ENCODE measurements around the gene PRPF6. TPM values are rescaled to one million over a fixed set of nuclear protein-coding genes. Genes with fewer than 3 reads are reported as not detected.

Gene PRPF6
- total and polyA plus RNA-seq, 2 donors from 2014 or later, result 51.3 to 73.3 TPM

GRCh38 chr20:63944078-63944941 lies 36.6 kb upstream of the PRPF6 start:
- Histone ChIP-seq H3K4me1 (ENCODE audit: control insufficient read depth in 2 of 3, insufficient read depth in 2 of 3, low read depth in 1 of 3, low read length in 3 of 3) (peaks cover under 1 to 10% (median 4%) of the 10 kb centered on the region in 3 donors), H3K4me3 (ENCODE audit: low read length in 3 of 3) (no peak overlapping the region), H3K9me3 (ENCODE audit: control insufficient read depth in 2 of 3, insufficient read depth in 1 of 3, low read length in 3 of 3) (no peaks in the 10 kb centered on the region), H3K27ac (ENCODE audit: low read depth in 2 of 2, low read length in 2 of 2) (no peak overlapping the region), H3K9ac (ENCODE audit: low read length in 3 of 3) (no peak overlapping the region), H3K27me3 (ENCODE audit: control insufficient read depth, insufficient read depth, low read length) (no peaks in the 10 kb centered on the region), H3K36me3 (ENCODE audit: control insufficient read depth in 2 of 3, insufficient read depth in 3 of 3, low read length in 3 of 3) (peaks cover 0 to 28% (median 7%) of the 10 kb centered on the region in 3 donors)
- TF ChIP-seq CTCF (IDR thresholded peaks at IDR 0.05; ENCODE audit: borderline replicate concordance, extremely low read depth, insufficient read depth), result no peak
- peak in 2 of 5 donors; percentile 43 to 76 for DNase-seq
- no peak for FAIRE-seq
- intact Hi-C loops (cut with DNase I), result no loop called here

- peaks cover 0 to 24% (median 7%) of the 10 kb centered on the region in 3 donors for H3K36me3 ChIP-seq (ENCODE audit: control insufficient read depth in 2 of 3, insufficient read depth in 3 of 3, low read length in 3 of 3)
- no peak overlapping the region for H3K27ac ChIP-seq (ENCODE audit: low read depth in 2 of 2, low read length in 2 of 2)
- FAIRE-seq (no peak), DNase-seq (peak in 1 of 5 donors; percentile 78)
- intact Hi-C loops (cut with DNase I), result no loop called here
- no peak overlapping the region for H3K4me3 ChIP-seq (ENCODE audit: low read length in 3 of 3)
- no peaks in the 10 kb centered on the region for H3K27me3 ChIP-seq (ENCODE audit: control insufficient read depth, insufficient read depth, low read length)
- peaks cover 4 to 18% (median 9%) of the 10 kb centered on the region in 3 donors for H3K4me1 ChIP-seq (ENCODE audit: control insufficient read depth in 2 of 3, insufficient read depth in 2 of 3, low read depth in 1 of 3, low read length in 3 of 3)
- no peak for TF ChIP-seq CTCF (IDR thresholded peaks at IDR 0.05; ENCODE audit: borderline replicate concordance, extremely low read depth, insufficient read depth)
- no peaks in the 10 kb centered on the region for H3K9me3 ChIP-seq (ENCODE audit: control insufficient read depth in 2 of 3, insufficient read depth in 1 of 3, low read length in 3 of 3)
- H3K9ac ChIP-seq (ENCODE audit: low read length in 3 of 3), result no peak overlapping the region
Measured at GRCh38 chr20:63945031-63945658, 35.8 kb upstream of the PRPF6 start.

DNA sequence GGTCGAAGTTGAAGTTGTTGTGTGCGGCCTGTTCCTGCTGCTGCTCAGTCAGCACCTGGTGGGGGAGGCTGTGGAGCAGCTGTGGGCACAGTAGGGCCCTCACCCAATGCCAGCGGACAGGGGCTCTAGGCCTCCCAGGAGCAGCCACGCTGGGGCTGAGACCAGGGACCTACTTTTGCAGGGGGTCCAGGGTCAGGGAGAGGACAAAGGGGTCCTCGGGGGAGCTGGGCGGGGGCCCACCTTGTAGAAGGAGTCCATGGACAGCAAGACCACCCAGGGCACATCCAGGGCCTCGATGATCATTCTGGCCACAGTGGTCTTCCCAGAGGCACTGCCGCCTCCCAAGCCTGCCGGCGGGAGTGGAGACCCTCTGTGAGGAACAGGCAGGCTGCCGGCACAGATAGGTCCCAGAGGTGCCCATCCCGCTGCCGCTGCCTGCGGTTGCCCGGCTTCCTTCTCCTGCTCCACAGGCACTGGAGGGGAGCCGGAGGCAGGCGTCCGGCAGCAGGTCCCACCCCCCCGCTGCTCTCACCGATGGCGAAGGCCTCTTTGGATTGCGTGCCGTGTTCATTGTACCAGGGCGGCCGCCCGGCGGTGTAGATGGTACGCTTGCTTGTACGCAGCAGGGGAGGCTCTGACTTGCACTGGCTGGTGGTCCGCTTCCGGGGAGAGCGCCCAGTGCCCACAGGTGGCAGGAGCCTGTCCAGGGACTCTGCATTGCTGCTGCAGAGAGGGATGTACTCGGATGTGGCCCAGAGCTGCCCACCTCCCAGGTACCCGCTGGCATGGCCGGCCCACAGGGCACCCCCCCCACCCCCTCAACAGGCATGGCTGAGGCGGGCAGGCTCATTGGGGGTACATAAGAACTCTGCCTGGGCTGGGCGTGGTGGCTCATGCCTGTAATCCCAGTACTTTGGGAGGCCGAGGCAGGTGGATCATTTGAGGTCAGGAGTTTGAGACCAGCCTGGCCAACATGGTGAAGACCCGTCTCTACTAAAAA lies 34.7 kb upstream of the PRPF6 start:
- H3K27ac ChIP-seq (ENCODE audit: low read depth in 2 of 2, low read length in 2 of 2), result no peak overlapping the region
- H3K27me3 ChIP-seq (ENCODE audit: control insufficient read depth, insufficient read depth, low read length), result no peaks in the 10 kb centered on the region
- intact Hi-C loops (cut with DNase I), result no loop called here
- no peak for TF ChIP-seq CTCF (IDR thresholded peaks at IDR 0.05; ENCODE audit: borderline replicate concordance, extremely low read depth, insufficient read depth)
- peaks cover 4 to 28% (median 13%) of the 10 kb centered on the region in 3 donors for H3K4me1 ChIP-seq (ENCODE audit: control insufficient read depth in 2 of 3, insufficient read depth in 2 of 3, low read depth in 1 of 3, low read length in 3 of 3)
- no peaks in the 10 kb centered on the region for H3K9me3 ChIP-seq (ENCODE audit: control insufficient read depth in 2 of 3, insufficient read depth in 1 of 3, low read length in 3 of 3)
- no peak for FAIRE-seq
- DNase-seq, result peak in 1 of 5 donors; percentile 73
- no peak overlapping the region for H3K4me3 ChIP-seq (ENCODE audit: low read length in 3 of 3)
- H3K36me3 ChIP-seq (ENCODE audit: control insufficient read depth in 2 of 3, insufficient read depth in 3 of 3, low read length in 3 of 3), result peaks cover 0 to 17% (median 7%) of the 10 kb centered on the region in 3 donors
- no peak overlapping the region for H3K9ac ChIP-seq (ENCODE audit: low read length in 3 of 3)
